NCI-H82 (cell line): ENCODE results near the gene DDHD1.

ENCODE experiments used
- DNase-seq: peaks from one replicate; lab custom pipeline; 2025; lab: John Stamatoyannopoulos, UW

The DDHD1 gene

DNA sequence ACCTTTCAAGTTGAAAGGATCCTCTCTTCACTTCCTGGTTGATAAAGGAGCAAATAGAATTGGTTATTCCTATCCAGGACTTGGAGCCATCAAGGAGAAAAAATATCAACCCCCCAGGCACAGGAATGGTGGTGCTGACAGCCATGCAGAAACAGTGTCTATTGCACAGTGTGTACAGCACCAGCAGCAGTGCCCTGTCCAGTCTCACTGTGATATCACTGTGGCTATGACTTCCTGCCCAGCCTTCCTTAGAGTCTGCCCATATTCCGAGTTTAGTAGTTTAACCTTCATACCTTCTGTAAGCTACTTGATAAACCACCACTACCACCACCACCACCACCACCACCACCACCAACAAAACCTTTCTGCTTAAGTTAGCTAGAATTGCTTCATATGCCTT, 157.1 kb downstream of the DDHD1 start:
- DNase-seq, result no peak

- no peak for DNase-seq
Measured at GRCh38 chr14:52992236-52992870, 160.8 kb downstream of the DDHD1 start.

DNA sequence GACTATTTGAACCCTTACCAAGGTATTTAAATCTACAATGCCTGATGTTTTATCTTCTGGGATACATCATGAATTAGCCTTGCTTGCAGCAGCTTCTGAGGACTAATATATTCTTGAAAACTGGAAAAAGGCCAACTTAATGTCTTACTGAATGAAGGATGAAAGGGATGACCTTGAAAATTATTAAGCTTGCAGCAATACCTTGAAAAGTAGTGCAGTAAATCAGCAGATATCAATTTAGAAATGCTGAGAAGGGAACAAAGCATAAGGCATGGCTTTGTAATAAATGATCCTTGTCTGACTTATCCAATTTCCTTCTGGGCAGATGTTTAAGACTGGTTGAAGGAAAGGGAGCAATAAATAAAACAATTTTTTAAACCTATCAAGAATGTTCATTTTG, 165.0 kb downstream of the DDHD1 start:
- no peak for DNase-seq

DNA sequence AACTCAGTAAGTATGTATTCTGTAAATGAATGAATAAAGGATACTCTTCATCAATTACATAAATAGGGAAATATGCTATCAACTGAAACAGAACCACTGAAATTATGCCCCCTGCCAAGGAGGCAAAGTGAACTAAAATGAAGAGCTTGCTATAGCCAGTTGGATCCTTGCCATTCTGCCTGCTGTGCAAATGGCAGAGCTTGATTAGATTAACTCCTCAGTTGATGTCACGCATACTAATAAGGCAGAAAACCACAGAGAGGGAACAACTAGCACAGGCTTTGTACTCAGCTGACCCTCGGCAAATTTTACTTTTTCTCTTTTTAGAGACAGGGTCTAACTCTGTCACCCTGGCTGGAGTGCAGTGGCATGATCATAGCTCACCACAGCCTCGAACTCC, 165.6 kb downstream of the DDHD1 start:
- no peak for DNase-seq

- DNase-seq, result no peak
Measured at GRCh38 chr14:52987042-52987441, 166.1 kb downstream of the DDHD1 start.
